ENCODE data around the gene SLC38A6. TPM values are rescaled to one million over a fixed set of nuclear protein-coding genes. Genes with fewer than 3 reads are reported as not detected.

The SLC38A6 gene
- 78.7 TPM for total RNA-seq

GRCh38 chr14:60980811-60981632 lies at the start of gene SLC38A6, which contains the start of gene TRMT5:
TSS of gene SLC38A6 (plus strand) at chr14:60981245. CDS start at chr14:60981278, 33 bp downstream.
TSS of gene TRMT5 (minus strand) at chr14:60981079. CDS start at chr14:60980973, 106 bp downstream.

Small RNAs within 50 kb of the gene (small RNA-seq; reads per million reads assigned to genes)
- gene RNU6-398P, result not detected

Other genes with a start within 250 kb of the SLC38A6 start
- 93.0 TPM for gene MNAT1, start 246.5 kb upstream of the SLC38A6 start, total RNA-seq
- gene TRMT5, start 166 bp upstream of the SLC38A6 start, total RNA-seq, result 22.8 TPM

Measured in diencephalon (tissue), 1 donor.